Parathyroid adenoma (tissue), 2 donors: ENCODE results near the gene FYB1.
A peak's percentile ranks its signal among the peaks of the same experiment; 100 is the strongest.

ENCODE experiments used
- H2AFZ ChIP-seq: fragments of 300-600 bp; sonication (generic); one replicate; pipeline ENCODE4 v1.7.0; 2017; ENCODE audit warnings: antibody characterized with exemption, mild to moderate bottlenecking
- H3K27ac ChIP-seq: fragments of 300-600 bp; sonication (generic); one replicate; pipeline ENCODE4 v1.7.0; 2017
- H3K27me3 ChIP-seq: fragments of 300-600 bp; sonication (generic); one replicate; pipeline ENCODE4 v1.7.0; 2017; ENCODE audit warnings: low read length; ENCODE audit not compliant: control insufficient read depth, insufficient read depth
- H3K36me3 ChIP-seq: fragments of 300-600 bp; sonication (generic); one replicate; pipeline ENCODE4 v1.7.0; 2017; ENCODE audit warnings: low read length; ENCODE audit not compliant: control insufficient read depth, insufficient read depth
- H3K4me1 ChIP-seq: fragments of 300-600 bp; sonication (generic); one replicate; pipeline ENCODE4 v1.7.0; 2017; ENCODE audit warnings: control low read depth
- H3K4me2 ChIP-seq: fragments of 300-600 bp; sonication (generic); one replicate; pipeline ENCODE4 v1.7.0; 2017; ENCODE audit warnings: low read length
- H3K4me3 ChIP-seq: fragments of 300-600 bp; sonication (generic); one replicate; pipeline ENCODE4 v1.7.0; 2017; ENCODE audit warnings: low read depth, low read length
- H3K79me2 ChIP-seq: fragments of 300-600 bp; sonication (generic); one replicate; pipeline ENCODE4 v1.7.0; 2017; ENCODE audit warnings: control low read depth
- H3K9ac ChIP-seq: fragments of 300-600 bp; sonication (generic); one replicate; pipeline ENCODE4 v1.7.0; 2017; ENCODE audit warnings: mild to moderate bottlenecking
- H3K9me3 ChIP-seq: fragments of 300-600 bp; sonication (generic); one replicate; pipeline ENCODE4 v1.7.0; 2017; ENCODE audit warnings: low read length; ENCODE audit not compliant: control insufficient read depth
- TF ChIP-seq, protein P1 (sequence below): fragments of 300-600 bp; sonication (generic); IDR thresholded peaks from one replicate; pipeline ENCODE4 v1.7.0; 2017; ENCODE audit warnings: antibody characterized with exemption, mild to moderate bottlenecking
- donor health status: primary hyperparathyroidism.

The FYB1 gene

DNA sequence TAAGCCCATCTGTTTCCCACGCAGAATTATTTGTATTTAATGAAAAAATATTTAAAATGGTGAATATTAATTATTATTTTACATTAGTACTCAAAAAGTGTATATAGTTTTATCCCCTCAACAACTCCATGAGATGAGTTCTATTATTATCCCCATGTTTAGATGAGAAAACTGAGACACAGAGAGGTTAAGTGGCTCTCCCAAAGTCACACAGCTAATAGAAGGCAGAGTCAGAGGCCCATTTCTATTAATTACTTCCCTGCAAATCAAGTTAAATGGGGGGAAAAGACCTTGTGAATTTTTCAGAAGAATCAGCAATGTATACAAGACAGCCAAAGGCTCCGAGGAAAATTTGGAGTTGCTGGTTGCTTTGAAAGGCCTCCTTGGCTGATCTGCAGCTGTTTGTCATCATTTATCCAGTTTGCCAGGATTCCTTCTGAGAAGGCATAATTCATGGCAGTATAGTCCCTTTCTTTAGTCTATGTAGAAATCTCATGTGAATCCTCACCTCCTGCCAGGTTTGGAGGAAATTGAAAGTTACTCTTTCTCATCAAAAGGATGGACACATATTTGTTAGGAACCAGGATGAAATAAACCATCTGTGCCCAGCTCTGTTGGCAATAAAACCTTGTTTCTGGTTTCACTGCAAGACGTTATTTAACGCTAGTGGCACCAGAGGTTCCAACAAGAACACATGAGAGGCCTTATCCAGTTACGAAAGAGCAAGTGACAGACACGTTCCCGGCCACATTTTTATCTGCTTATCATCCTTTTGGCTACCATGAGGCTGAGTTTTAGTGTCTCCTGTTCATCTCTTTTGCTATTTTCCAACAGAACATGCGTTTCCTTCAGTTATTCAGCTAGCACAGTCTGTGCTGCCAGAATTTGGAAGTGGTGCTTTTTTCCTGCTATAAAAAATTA, 621 bp downstream of the FYB1 start:
- Histone ChIP-seq H3K36me3 (no peaks in the 10 kb centered on the region), H3K4me1 (no peaks in the 10 kb centered on the region), H3K4me2 (no peak overlapping the region), H2AFZ (no peak overlapping the region), H3K9me3 (no peaks in the 10 kb centered on the region), H3K27me3 (no peaks in the 10 kb centered on the region), H3K4me3 (no peak overlapping the region), H3K27ac (no peak overlapping the region), H3K9ac (no peak overlapping the region), H3K79me2 (no peaks in the 10 kb centered on the region)
- TF ChIP-seq, protein P1, sequence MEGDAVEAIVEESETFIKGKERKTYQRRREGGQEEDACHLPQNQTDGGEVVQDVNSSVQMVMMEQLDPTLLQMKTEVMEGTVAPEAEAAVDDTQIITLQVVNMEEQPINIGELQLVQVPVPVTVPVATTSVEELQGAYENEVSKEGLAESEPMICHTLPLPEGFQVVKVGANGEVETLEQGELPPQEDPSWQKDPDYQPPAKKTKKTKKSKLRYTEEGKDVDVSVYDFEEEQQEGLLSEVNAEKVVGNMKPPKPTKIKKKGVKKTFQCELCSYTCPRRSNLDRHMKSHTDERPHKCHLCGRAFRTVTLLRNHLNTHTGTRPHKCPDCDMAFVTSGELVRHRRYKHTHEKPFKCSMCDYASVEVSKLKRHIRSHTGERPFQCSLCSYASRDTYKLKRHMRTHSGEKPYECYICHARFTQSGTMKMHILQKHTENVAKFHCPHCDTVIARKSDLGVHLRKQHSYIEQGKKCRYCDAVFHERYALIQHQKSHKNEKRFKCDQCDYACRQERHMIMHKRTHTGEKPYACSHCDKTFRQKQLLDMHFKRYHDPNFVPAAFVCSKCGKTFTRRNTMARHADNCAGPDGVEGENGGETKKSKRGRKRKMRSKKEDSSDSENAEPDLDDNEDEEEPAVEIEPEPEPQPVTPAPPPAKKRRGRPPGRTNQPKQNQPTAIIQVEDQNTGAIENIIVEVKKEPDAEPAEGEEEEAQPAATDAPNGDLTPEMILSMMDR, result no peak

DNA sequence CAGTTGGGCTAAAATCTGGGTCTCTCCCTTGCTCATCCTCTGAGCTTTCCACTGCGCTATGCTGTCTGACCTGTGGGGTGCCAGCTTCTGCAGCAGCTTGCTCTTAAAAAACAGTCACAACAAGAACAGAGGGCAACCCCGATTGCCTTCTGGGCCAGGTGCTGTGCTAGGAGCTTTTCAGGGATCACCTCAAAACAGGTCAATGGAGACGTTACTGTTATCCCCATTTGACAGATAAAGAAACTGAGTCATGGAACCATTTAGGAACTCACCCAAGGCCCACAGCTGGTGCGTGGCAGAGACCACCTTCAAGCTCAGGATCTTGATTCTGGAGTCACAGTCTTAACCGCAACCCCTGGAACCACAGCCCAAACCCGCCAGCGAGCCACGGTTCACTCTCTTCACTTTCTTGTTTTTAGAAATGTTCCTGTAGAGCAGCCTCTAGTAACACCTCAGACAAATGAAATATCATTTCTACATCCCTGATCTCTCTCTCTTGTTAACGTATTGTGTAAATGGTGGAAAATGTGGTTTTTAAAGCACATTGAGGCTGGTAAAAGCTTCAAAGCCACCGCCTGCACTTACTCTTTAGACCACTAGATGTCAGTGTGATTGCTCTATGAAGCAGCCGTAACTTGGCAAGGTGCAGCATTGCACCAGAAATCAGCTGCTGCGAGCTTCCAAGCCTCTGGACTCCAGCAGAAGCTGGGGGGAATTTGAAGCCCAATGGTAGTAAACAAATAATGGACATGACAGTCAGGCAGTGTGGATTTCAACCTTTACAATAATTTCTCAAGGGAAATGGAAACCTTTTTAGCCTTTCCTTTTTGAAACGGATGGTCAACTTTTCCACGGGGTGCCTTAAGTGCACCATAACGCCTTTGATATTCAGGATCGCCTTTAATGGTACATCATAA, 1.7 kb downstream of the FYB1 start:
- no peak overlapping the region for H3K4me2 ChIP-seq
- no peak overlapping the region for H3K27ac ChIP-seq
- no peaks in the 10 kb centered on the region for H3K79me2 ChIP-seq
- no peaks in the 10 kb centered on the region for H3K4me1 ChIP-seq
- H2AFZ ChIP-seq, result no peak overlapping the region
- no peak overlapping the region for H3K9ac ChIP-seq
- H3K27me3 ChIP-seq, result no peaks in the 10 kb centered on the region
- H3K9me3 ChIP-seq, result no peaks in the 10 kb centered on the region
- no peaks in the 10 kb centered on the region for H3K36me3 ChIP-seq
- TF ChIP-seq, protein P1, result peak; percentile 87
- no peak overlapping the region for H3K4me3 ChIP-seq

DNA sequence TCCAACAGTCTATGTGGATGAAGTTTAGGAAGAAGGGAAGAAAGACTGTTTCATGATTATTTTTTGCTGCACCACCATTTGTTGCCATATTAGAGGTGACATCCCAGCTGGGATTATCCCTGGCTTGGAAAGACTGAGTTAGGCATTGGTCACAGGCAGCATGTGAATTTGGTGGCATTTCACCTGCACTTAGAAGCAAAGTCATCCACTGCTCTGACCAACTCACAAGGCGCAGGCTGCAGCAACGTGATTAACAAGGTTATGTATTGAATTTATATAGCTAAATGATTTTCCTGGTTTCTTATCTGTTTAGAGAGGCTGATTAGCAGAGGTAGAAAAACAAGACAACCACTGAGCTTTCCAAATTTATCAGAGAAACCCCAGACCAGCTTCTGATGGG, 2.7 kb downstream of the FYB1 start:
- H3K79me2 ChIP-seq, result no peaks in the 10 kb centered on the region
- H3K27me3 ChIP-seq, result no peaks in the 10 kb centered on the region
- H3K27ac ChIP-seq, result no peak overlapping the region
- H2AFZ ChIP-seq, result no peak overlapping the region
- no peaks in the 10 kb centered on the region for H3K36me3 ChIP-seq
- H3K4me1 ChIP-seq, result no peaks in the 10 kb centered on the region
- H3K4me3 ChIP-seq, result no peak overlapping the region
- TF ChIP-seq, protein P1, result no peak
- no peak overlapping the region for H3K9ac ChIP-seq
- H3K4me2 ChIP-seq, result no peak overlapping the region
- H3K9me3 ChIP-seq, result no peaks in the 10 kb centered on the region

DNA sequence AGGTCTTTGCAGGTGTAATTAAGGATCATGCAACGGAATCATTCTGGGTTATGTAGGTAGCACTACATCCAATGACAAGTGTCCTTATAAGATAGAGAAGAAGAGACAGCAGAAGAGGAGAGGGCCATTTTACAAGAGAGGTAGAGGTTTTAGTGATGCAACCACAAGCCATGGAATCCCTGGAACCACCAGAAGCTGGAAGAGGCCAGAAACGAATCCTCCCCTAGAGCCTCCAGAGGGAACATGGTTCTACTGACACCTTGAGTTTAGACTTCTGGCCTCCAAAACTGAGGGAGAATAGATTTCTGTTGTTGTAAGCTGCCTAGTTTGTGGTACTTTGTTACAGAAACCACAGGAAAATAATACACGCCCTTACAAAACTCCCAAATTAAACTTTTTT, 3.5 kb downstream of the FYB1 start:
- no peaks in the 10 kb centered on the region for H3K27me3 ChIP-seq
- no peak overlapping the region for H2AFZ ChIP-seq
- no peak overlapping the region for H3K9ac ChIP-seq
- no peak overlapping the region for H3K4me2 ChIP-seq
- H3K36me3 ChIP-seq, result no peaks in the 10 kb centered on the region
- H3K9me3 ChIP-seq, result no peaks in the 10 kb centered on the region
- H3K4me3 ChIP-seq, result no peak overlapping the region
- H3K79me2 ChIP-seq, result no peaks in the 10 kb centered on the region
- TF ChIP-seq, protein P1, result no peak
- no peak overlapping the region for H3K27ac ChIP-seq
- no peaks in the 10 kb centered on the region for H3K4me1 ChIP-seq
